ENCODE data around the gene KRTAP10-7.

DNA sequence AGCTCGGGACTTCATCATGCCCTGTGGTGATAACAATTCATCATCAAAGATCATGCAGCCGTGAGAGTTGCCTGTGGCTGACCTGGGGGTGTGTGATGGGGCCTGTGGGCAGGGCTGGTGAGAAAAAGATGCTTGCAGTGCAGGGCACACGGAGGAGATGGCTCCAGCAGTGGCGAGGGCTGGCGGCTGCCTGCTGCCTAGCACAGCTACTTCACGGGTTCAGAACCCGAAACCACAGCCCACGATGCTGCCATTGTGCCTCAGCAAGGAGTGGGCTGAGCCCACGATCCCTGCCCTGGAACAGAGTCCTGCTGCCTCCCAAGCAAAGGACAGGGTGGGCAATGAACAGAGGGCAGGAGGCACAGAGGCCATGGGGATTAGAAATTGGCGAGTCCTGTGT is 25.9 kb downstream of the KRTAP10-7 start:
- no peak for TF ChIP-seq SIN3A (IDR thresholded peaks at IDR 0.05; ENCODE audit: borderline replicate concordance, insufficient read depth, low read length)
- no peak for TF ChIP-seq POLR2AphosphoS5 (IDR thresholded peaks at IDR 0.05; ENCODE audit: low read depth, low read length)
- no peak for TF ChIP-seq TAF1 (IDR thresholded peaks at IDR 0.05; ENCODE audit: borderline replicate concordance, insufficient read depth, low read length)
- no peak for TF ChIP-seq FOXP2 (optimal IDR thresholded peaks at IDR 0.05; ENCODE audit: borderline replicate concordance, extremely low read depth, extremely low read length, insufficient read depth)
- TF ChIP-seq, protein P1, sequence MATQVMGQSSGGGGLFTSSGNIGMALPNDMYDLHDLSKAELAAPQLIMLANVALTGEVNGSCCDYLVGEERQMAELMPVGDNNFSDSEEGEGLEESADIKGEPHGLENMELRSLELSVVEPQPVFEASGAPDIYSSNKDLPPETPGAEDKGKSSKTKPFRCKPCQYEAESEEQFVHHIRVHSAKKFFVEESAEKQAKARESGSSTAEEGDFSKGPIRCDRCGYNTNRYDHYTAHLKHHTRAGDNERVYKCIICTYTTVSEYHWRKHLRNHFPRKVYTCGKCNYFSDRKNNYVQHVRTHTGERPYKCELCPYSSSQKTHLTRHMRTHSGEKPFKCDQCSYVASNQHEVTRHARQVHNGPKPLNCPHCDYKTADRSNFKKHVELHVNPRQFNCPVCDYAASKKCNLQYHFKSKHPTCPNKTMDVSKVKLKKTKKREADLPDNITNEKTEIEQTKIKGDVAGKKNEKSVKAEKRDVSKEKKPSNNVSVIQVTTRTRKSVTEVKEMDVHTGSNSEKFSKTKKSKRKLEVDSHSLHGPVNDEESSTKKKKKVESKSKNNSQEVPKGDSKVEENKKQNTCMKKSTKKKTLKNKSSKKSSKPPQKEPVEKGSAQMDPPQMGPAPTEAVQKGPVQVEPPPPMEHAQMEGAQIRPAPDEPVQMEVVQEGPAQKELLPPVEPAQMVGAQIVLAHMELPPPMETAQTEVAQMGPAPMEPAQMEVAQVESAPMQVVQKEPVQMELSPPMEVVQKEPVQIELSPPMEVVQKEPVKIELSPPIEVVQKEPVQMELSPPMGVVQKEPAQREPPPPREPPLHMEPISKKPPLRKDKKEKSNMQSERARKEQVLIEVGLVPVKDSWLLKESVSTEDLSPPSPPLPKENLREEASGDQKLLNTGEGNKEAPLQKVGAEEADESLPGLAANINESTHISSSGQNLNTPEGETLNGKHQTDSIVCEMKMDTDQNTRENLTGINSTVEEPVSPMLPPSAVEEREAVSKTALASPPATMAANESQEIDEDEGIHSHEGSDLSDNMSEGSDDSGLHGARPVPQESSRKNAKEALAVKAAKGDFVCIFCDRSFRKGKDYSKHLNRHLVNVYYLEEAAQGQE (IDR thresholded peaks at IDR 0.05; ENCODE audit: insufficient read depth in 1 of 2, low read depth in 2 of 2, low read length in 2 of 2), result no peak

Data from PFSK-1 (cell line).